Body of pancreas (tissue), 4 donors: ENCODE data around the gene ANTXR1.

ENCODE experiments used
- CTCF ChIP-seq, 7 experiments: fragments of 450-650 bp in 4 of 7; fragments of 200-600 bp in 3 of 7; sonication (generic) in 3 of 7; IDR thresholded peaks; one replicate each; pipeline ENCODE4 v1.5.1; 2016 to 2019; ENCODE audit warnings: antibody characterized with exemption in 7 of 7
- POLR2A ChIP-seq, 3 donors: fragments of 450-650 bp; IDR thresholded peaks; one replicate each; pipeline ENCODE4 v1.6.1; 2016; ENCODE audit warnings: antibody characterized with exemption in 3 of 3, mild to moderate bottlenecking in 2 of 3

DNA sequence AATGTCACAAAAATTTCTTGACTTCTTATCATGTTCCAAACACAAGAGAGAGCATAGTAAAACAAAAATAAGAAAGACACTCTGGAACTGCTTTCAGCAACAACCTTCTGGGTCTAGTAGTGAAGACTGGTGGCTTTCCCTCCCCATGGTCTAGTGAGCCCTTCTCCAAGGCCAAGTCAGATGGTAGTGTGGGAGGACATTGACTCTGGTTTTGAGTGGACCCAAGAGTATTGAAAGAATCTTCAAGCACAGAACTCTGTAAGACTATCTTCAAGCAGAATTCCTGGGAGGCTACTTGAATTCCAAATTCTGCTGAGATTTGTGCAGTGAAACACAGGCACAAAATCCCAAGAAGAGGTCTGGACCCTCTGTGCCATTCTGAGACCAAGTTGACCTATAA is 21.1 kb downstream of the ANTXR1 start:
- TF ChIP-seq CTCF (IDR thresholded peaks at IDR 0.05), result no peak
- no peak for TF ChIP-seq POLR2A (IDR thresholded peaks at IDR 0.05)
